GM19043 (cell line): ENCODE data around the gene HMX1.

ENCODE experiments used
- ATAC-seq: cut with Tn5 transposase; IDR thresholded peaks from one replicate; pipeline ENCODE4 v1.9.1; 2021; ENCODE audit warnings: low read depth; ENCODE audit not compliant: unreplicated experiment

Gene HMX1

GRCh38 chr4:8830056-8830455, 41.6 kb downstream of the HMX1 start:
- no peak for ATAC-seq

- no peak for ATAC-seq
Measured at GRCh38 chr4:8829584-8829983, 42.1 kb downstream of the HMX1 start.

GRCh38 chr4:8828869-8829268, 42.8 kb downstream of the HMX1 start:
- no peak for ATAC-seq

GRCh38 chr4:8821151-8821950, 50.3 kb downstream of the HMX1 start:
- no peak for ATAC-seq

GRCh38 chr4:8820178-8821102, 51.2 kb downstream of the HMX1 start:
- no peak for ATAC-seq

- no peak for ATAC-seq
Measured at GRCh38 chr4:8819473-8820177, 52.0 kb downstream of the HMX1 start.

GRCh38 chr4:8819019-8819418, 52.6 kb downstream of the HMX1 start:
- ATAC-seq, result no peak

GRCh38 chr4:8818063-8818881, 53.4 kb downstream of the HMX1 start:
- no peak for ATAC-seq

- ATAC-seq, result no peak
Measured at GRCh38 chr4:8817813-8818062, 53.9 kb downstream of the HMX1 start.

GRCh38 chr4:8817096-8817812, 54.4 kb downstream of the HMX1 start:
- ATAC-seq, result no peak
